HCT116 (cell line): ENCODE results near the gene NTMT2.

Source experiments
- CTCF ChIP-seq, 3 experiments: fragments of 200-600 bp in 1 of 3; sonication (generic) in 1 of 3; IDR thresholded peaks in 2 of 3; conservative IDR thresholded peaks in 1 of 3; 2 replicates each; pipeline ENCODE4 v1.5.1; 2012 to 2017; ENCODE audit warnings: low read depth in 2 of 3, low read length in 2 of 3, antibody characterized with exemption in 1 of 3, borderline replicate concordance in 1 of 3, control low read depth in 1 of 3, mild to moderate bottlenecking in 1 of 3, mixed read lengths in 1 of 3, mixed run types in 1 of 3, moderate library complexity in 1 of 3; ENCODE audit not compliant: insufficient read depth in 1 of 3
- ELF1 ChIP-seq: IDR thresholded peaks from 2 replicates; pipeline ENCODE4 v1.6.1; 2012; ENCODE audit warnings: low read depth, borderline replicate concordance
- FOSL1 ChIP-seq: IDR thresholded peaks from 2 replicates; pipeline ENCODE4 v1.6.1; 2012; ENCODE audit warnings: low read depth
- MAX ChIP-seq: IDR thresholded peaks from 2 replicates; pipeline ENCODE4 v1.6.1; 2012
- POLR2A ChIP-seq: IDR thresholded peaks from 2 replicates; pipeline ENCODE4 v1.7.0; 2011; ENCODE audit warnings: borderline replicate concordance; ENCODE audit not compliant: insufficient read depth, insufficient read length; ENCODE audit errors: extremely low read depth
- POLR2AphosphoS5 ChIP-seq: IDR thresholded peaks from 2 replicates; pipeline ENCODE4 v1.6.1; 2011; ENCODE audit warnings: mild to moderate bottlenecking, low read depth, low read length, moderate library complexity
- RAD21 ChIP-seq: IDR thresholded peaks from 2 replicates; pipeline ENCODE4 v1.6.1; 2012; ENCODE audit warnings: low read depth, mild to moderate bottlenecking
- TCF7L2 ChIP-seq: IDR thresholded peaks from 2 replicates; pipeline ENCODE4 v1.7.0; 2011; ENCODE audit warnings: borderline replicate concordance, inconsistent platforms; ENCODE audit not compliant: insufficient read depth, insufficient read length; ENCODE audit errors: extremely low read depth
- YY1 ChIP-seq: IDR thresholded peaks from 2 replicates; pipeline ENCODE4 v1.6.1; 2011; ENCODE audit warnings: low read length, low read depth, moderate library complexity, mild to moderate bottlenecking; ENCODE audit not compliant: insufficient replicate concordance; ENCODE audit errors: extremely low read depth
- ZBTB33 ChIP-seq: IDR thresholded peaks from 2 replicates; pipeline ENCODE4 v1.6.1; 2011; ENCODE audit warnings: mild to moderate bottlenecking, low read length, moderate library complexity; ENCODE audit not compliant: insufficient replicate concordance; ENCODE audit errors: extremely low read depth

GRCh38 chr1:170096806-170097340, 48.9 kb upstream of the NTMT2 start:
- TF ChIP-seq POLR2A (no peak), ELF1 (no peak), RAD21 (no peak), FOSL1 (no peak), CTCF (IDR thresholded peaks at IDR 0.05 in 2 of 3, conservative IDR thresholded peaks at IDR 0.05 in 1 of 3; ENCODE audit: borderline replicate concordance in 1 of 3, insufficient read depth in 1 of 3, low read depth in 2 of 3, low read length in 2 of 3) (no peak), POLR2AphosphoS5 (no peak), ZBTB33 (no peak), MAX (no peak), YY1 (no peak), TCF7L2 (no peak)
